HG03196 (cell line): ENCODE measurements around the gene TDP2.

ENCODE experiments used
- ATAC-seq: cut with Tn5 transposase; IDR thresholded peaks from one replicate; pipeline ENCODE4 v1.9.1; 2021; ENCODE audit not compliant: unreplicated experiment

The TDP2 gene

GRCh38 chr6:24606200-24606930, 60.3 kb downstream of the TDP2 start:
- ATAC-seq: no peak

- no peak for ATAC-seq
These were observed 63.5 kb downstream of the TDP2 start for GRCh38 chr6:24603241-24603640.

- ATAC-seq: no peak
These were observed 65.8 kb downstream of the TDP2 start for GRCh38 chr6:24600903-24601302.
